OCI-LY3 (cell line): ENCODE data around the gene TSPEAR.

Experiments used
- H2AFZ ChIP-seq: fragments of 200-600, 300-600 bp; shearing (Covaris generic); 2 replicates; pipeline ENCODE4 v1.6.0; 2014; ENCODE audit warnings: antibody characterized with exemption, low read depth, low read length
- H3K27ac ChIP-seq: fragments of 200-600, 300-600 bp; sonication (generic); 2 replicates; pipeline ENCODE4 v1.5.1; 2014; ENCODE audit warnings: mild to moderate bottlenecking, low read length, moderate library complexity, mixed read lengths
- H3K27me3 ChIP-seq: fragments of 200-600, 300-600 bp; sonication (generic); 2 replicates; pipeline ENCODE4 v1.6.1; 2014; ENCODE audit warnings: low read depth, low read length, mixed read lengths
- H3K36me3 ChIP-seq: fragments of 200-600, 300-600 bp; sonication (generic); replicated peaks from 2 replicates; pipeline ENCODE3; 2014; ENCODE audit warnings: low read depth, low read length, mixed read lengths
- H3K4me1 ChIP-seq: fragments of 300-600, 200-600 bp; sonication (generic); 2 replicates; pipeline ENCODE4 v1.6.1; 2014; ENCODE audit warnings: low read length, mixed read lengths
- H3K4me2 ChIP-seq: fragments of 200-600, 300-600 bp; sonication (generic); 2 replicates; pipeline ENCODE4 v1.6.1; 2014; ENCODE audit warnings: low read length, mixed read lengths
- H3K4me3 ChIP-seq: fragments of 300-600, 200-600 bp; sonication (generic); 2 replicates; pipeline ENCODE4 v1.5.1; 2014; ENCODE audit warnings: antibody characterized with exemption, mild to moderate bottlenecking, low read length, moderate library complexity
- H3K79me2 ChIP-seq: fragments of 300-600, 200-600 bp; shearing (Covaris generic); 2 replicates; pipeline ENCODE4 v1.6.1; 2014; ENCODE audit warnings: mild to moderate bottlenecking, low read length, mixed read lengths
- H3K9ac ChIP-seq: fragments of 300-600, 200-600 bp; shearing (Covaris generic); 2 replicates; pipeline ENCODE4 v1.6.0; 2014; ENCODE audit warnings: mild to moderate bottlenecking, low read length, moderate library complexity
- H3K9me3 ChIP-seq: fragments of 200-600, 300-600 bp; shearing (Covaris generic); 2 replicates; pipeline ENCODE4 v1.6.1; 2014; ENCODE audit warnings: low read length, mixed read lengths; ENCODE audit not compliant: insufficient read depth
- H4K20me1 ChIP-seq: fragments of 200-600, 300-600 bp; sonication (generic); 2 replicates; pipeline ENCODE4 v1.6.1; 2016; ENCODE audit warnings: low read length, mixed read lengths; ENCODE audit not compliant: insufficient read depth
- CTCF ChIP-seq: fragments of 200-600, 300-600 bp; sonication (generic); IDR thresholded peaks from 2 replicates; pipeline ENCODE4 v1.5.1; 2014; ENCODE audit warnings: antibody characterized with exemption, low read length, low read depth
- EZH2phosphoT487 ChIP-seq: fragments of 200-600 bp; shearing (Covaris generic); IDR thresholded peaks from 2 replicates; pipeline ENCODE4 v1.6.1; 2018; ENCODE audit warnings: antibody characterized with exemption, mixed run types, low read depth

Gene TSPEAR

GRCh38 chr21:44703731-44704635, 7.4 kb downstream of the TSPEAR start:
- Histone ChIP-seq H3K4me1 (no peaks in the 10 kb centered on the region), H4K20me1 (no peaks in the 10 kb centered on the region), H3K27me3 (no peaks in the 10 kb centered on the region), H3K27ac (no peak overlapping the region), H3K9me3 (no peaks in the 10 kb centered on the region), H3K4me2 (no peak overlapping the region), H3K36me3 (no peaks in the 10 kb centered on the region), H2AFZ (no peak overlapping the region), H3K4me3 (no peak overlapping the region), H3K79me2 (no peaks in the 10 kb centered on the region), H3K9ac (no peak overlapping the region)
- TF ChIP-seq CTCF: no peak
- TF ChIP-seq EZH2phosphoT487: no peak

DNA sequence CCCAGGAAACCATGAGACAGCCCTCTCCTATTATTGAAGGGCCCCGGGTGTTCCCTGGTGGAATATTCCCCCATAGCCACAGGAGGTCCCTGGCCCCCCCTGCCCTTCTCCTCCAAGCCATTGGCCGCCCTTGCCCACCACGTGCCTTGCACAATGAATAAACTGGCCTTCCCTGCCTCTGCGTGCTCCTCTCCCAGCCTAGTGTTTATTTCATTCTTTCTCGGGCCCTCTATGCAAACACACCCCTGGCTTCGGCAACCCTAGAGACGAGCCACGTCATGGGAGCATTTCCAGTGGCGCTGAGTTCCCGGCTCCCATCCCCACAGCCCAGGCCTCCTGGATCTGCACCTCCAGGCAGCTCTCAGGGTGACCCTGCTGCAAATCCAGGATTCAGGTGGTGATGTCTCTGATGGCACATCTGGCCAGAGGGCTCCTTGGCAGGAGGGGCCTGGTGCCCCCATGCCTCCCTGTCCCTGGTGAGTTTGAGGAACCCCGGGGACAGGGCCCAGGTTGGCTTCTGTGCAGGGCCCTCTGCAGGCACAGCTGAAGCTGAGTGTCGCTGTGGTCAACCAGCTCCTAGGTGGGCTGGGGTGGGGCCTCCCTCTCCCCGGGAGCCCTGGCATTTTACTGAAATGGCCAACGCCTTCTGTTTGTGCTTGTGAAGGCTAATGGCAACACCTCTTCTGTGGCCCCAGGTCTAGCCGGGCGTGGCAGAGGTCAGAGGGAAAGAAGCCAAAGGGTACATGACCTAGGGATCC, 8.2 kb downstream of the TSPEAR start:
- Histone ChIP-seq H3K9me3 (no peaks in the 10 kb centered on the region), H4K20me1 (no peaks in the 10 kb centered on the region), H3K4me1 (no peaks in the 10 kb centered on the region), H3K27ac (no peak overlapping the region), H3K4me3 (no peak overlapping the region), H3K4me2 (no peak overlapping the region), H2AFZ (no peak overlapping the region), H3K9ac (no peak overlapping the region), H3K79me2 (no peaks in the 10 kb centered on the region), H3K36me3 (no peaks in the 10 kb centered on the region), H3K27me3 (no peaks in the 10 kb centered on the region)
- TF ChIP-seq CTCF: no peak
- no peak for TF ChIP-seq EZH2phosphoT487

- Histone ChIP-seq H3K27ac (no peak overlapping the region), H3K4me3 (no peak overlapping the region), H4K20me1 (no peaks in the 10 kb centered on the region), H3K36me3 (no peaks in the 10 kb centered on the region), H3K4me1 (no peaks in the 10 kb centered on the region), H2AFZ (no peak overlapping the region), H3K4me2 (no peak overlapping the region), H3K27me3 (no peaks in the 10 kb centered on the region), H3K9me3 (no peaks in the 10 kb centered on the region), H3K79me2 (no peaks in the 10 kb centered on the region), H3K9ac (no peak overlapping the region)
- TF ChIP-seq CTCF (no peak), EZH2phosphoT487 (no peak)
These were observed 9.0 kb downstream of the TSPEAR start for GRCh38 chr21:44702111-44702972.
